NCI-H2029 (cell line): ENCODE data around the gene FAM72A.
"Not testable (repeated sequence)": the region's sequence is repeated elsewhere in the genome, so short reads cannot be mapped to it uniquely, and the experiment has no call there.

Experiments
- DNase-seq: peaks from one replicate; lab custom pipeline; 2025; lab: John Stamatoyannopoulos, UW

FAM72A gene

DNA sequence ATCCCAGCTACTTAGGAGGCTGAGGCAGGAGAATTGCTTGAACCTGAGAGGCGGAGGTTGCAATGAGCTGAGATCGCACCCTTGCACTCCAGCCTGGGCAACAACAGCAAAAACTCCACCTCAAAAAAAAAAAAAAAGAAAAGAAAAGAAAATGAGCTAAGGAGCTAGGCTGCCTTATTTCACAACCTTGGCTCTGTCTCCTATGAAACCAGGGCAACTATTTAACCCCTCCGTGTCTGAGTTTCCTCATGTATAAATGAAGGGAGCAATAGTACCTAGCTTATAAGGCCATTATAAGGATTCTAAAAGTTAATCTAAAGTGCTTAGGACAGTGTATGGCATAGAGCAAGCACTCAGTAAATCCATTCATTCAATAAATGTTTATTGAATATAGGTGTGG, 32.8 kb downstream of the FAM72A start:
- DNase-seq = not testable (repeated sequence)

DNA sequence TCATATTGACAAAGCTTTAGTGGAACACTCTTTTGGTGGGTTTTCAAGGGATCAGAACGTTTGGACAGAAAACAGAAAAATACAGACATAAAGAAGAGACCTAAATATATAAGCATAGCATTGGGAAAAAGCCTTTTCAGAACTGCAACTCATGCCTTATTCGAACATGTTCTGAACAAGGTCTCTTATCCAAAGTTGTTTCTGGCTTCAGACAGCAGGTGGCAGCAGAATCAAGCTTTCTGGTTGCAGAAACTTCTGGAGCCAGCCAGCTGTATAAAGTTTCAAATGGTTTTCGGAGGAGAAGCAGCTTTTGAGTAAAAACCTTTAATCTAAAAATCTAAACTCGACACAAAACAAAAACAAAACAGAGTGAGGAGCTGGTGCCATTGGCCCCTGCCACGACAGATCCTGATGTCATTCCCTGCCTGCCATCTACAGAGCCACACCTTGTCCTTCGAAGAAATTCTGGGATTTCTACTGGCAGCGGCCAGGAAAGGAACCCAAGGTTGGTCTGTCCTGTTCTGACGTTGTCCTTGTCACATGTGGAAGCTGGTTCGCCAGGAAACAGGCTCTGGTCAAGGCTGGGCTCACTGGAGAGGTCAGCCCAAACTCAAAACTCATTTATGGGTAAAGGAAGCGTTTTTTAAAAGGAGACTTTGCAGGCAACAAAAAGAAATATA, 35.1 kb downstream of the FAM72A start:
- DNase-seq = not testable (repeated sequence)

DNA sequence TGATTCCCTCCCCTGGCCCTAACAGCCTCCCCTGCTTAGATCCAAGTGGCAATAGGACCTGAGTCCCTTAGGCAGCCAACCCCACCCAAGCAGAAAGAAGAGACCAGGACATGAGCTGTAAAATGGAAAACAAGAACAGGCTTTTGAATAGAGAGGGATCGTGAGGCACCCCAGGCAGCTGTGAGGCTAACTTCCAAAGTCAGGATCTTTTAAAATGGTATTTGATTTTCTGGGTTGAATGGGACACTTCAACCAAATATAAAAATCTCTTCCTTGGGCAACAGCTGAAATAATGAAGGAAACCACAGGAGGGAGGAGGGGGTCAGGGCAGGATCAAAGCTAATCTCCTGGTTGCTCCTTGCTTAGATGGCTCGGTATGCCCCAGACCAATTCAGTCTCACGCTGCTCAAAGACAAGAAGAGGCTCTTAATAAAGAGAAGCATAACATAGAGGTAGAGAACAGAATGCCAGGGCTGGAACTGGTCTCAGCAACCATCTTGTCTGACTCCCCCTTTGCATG, 56.8 kb downstream of the FAM72A start:
- no peak for DNase-seq

DNA sequence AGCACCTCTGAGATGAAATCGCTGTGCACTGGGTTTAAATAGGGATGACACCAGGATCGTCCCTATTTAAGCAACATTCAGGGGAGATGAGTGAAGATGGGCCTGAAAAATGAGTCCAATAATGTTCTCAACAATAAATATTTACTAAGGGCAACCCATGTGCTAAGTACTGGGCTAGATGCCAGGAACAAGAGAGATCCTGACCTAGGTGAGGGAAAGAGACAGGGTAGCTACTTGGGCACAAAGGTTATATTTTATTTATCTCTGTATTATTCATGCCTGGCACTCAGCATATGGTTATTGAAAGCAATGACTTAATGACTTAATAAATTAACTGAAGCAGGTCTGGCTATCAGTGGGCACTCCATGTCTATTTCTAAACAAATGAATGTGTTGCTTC, 58.0 kb downstream of the FAM72A start:
- DNase-seq = peak; percentile 73

DNA sequence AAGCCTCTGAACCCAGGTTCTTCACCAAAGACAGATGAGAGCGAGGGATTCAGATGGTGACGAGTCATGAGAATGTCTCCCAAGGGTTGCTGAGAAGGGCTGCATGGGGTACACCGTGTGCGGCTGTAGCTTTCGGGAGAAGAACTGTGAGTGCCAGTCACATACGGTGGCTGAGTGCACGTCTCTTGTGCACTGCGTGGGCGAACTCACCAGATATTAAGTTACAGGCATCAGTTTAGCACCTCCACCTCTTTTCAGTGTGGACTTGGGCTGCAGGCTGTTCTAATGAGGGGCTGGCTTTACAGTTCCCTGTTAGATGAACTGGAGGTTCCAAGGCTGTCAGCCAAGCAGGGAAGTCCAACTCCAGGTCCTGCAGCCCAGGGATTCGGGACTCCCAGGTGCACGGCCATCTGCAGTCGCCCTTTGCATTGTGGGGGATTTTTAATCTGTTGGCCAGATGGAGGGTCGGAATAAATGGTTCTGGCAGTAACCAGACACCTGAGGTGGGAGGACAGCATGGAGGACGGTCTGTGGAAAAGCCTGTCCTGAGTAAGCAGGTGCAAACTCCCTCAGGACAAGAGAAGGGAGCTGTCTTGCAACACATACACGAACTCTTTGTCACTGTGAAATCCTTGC, 59.0 kb downstream of the FAM72A start:
- DNase-seq = no peak

DNA sequence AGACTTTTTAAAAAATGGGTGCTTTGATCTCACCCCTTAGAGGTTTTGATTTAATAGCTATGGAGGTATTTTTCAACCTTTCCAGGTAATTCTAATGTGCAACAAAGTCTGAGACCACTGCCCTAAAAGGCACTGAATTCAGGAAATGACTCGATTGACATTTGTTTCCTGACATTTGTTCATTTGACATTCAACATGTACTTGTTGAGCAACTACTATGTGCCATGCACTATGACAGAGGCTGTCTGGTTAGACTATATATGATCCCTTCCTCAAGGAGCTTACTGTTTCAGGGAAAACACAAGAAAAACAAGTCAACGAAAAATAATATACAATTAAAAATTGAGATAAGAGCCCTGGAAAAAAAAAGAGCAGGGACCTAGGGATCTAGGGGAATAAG, 59.9 kb downstream of the FAM72A start:
- DNase-seq = no peak

DNA sequence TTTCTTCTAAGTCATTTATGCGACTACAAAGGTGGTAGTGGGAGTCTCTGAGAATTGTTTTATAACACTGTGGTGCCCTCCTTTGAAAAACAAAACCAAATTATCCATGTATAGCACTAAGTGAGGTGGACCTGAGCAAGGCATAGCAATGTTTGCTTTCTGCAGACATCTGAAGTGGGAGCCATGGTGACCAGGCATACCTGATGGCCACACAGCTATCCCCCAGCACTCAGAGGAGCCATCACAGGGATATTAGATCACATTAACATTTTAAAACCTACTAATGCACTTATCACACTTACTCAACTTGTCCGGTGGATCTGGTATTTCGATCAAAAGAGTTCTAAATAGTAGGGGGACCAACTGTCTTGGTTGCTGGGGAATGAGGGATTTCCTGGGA, 60.6 kb downstream of the FAM72A start:
- DNase-seq = peak; percentile 9

DNA sequence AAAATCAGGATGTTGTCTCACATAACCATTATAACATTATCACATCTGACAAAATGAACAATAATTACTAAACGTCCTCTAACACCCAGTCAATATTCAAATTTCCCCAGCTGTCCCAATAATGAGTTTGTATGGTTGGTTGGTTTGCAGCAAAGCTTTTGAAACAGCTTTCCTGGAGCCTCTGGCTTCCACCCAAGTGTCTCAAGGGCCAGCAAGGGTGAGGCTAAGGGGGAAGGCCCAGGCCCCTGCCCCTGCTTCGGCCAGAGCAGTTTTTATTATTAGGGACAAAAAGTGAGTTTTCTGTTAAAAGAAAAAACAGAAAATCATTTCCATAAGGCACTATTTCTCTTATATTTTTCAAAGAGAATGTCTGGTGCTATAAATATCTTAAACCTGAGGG, 66.4 kb downstream of the FAM72A start:
- DNase-seq = peak; percentile 23
